ENCODE results near the gene SLC25A22. TPM values are rescaled to one million over a fixed set of nuclear protein-coding genes. Genes with fewer than 3 reads are reported as not detected.

The SLC25A22 gene
- polyA plus RNA-seq, 1 of the 3 experiments (the other 2 are of a cell fraction) = 50.9 TPM

GRCh38 chr11:829176-829846 lies 31.2 kb upstream of the SLC25A22 start:
- POLR2A ChIA-PET = interaction anchor here (2.2 to 2.4 kb wide), 2 partner anchors 10 kb away, joined by 9 to 16 read pairs; partner anchors contain the start of gene PNPLA2
- CTCF ChIA-PET = interaction anchor here (1.0 to 1.9 kb wide), 3 partner anchors 10 to 20 kb away, joined by 3 to 6 read pairs (median 3); partner anchors contain the start of genes PNPLA2 and RPLP2
- Histone ChIP-seq H3K4me2 (no peak overlapping the region), H3K9ac (no peak overlapping the region), H3K36me3 (replicated peaks in 1 of 2; ENCODE audit: control insufficient read depth in 1 of 2, insufficient read depth in 2 of 2, low read length in 1 of 2) (peaks cover 0 to 14% of the 10 kb centered on the region in 2 experiments), H3K4me3 (ENCODE audit: low read depth in 2 of 2, low read length in 1 of 2) (no peak overlapping the region), H3K79me2 (ENCODE audit: insufficient read depth) (peaks cover 32% of the 10 kb centered on the region), H3K9me2 (no peaks in the 10 kb centered on the region), H3K27me3 (ENCODE audit: insufficient read depth) (no peaks in the 10 kb centered on the region), H3K4me1 (ENCODE audit: control insufficient read depth in 1 of 2, insufficient read depth in 2 of 2, low read depth in 1 of 2, low read length in 1 of 2) (peaks cover 11 to 29% of the 10 kb centered on the region in 2 experiments; a peak in 2 of 4 replicates), H4K20me1 (ENCODE audit: insufficient read depth) (peaks cover 7% of the 10 kb centered on the region), H3K27ac (ENCODE audit: low read depth in 2 of 2, low read length in 1 of 2) (no peak overlapping the region), H3K9me3 (no peaks in the 10 kb centered on the region), H3F3A (replicated peaks; ENCODE audit: insufficient read depth) (peaks cover 6% of the 10 kb centered on the region), H2AFZ (ENCODE audit: low read depth) (no peak overlapping the region)
- 89% methylated on average over 23 of the region's 40 CpGs for WGBS (ENCODE audit: low lambda C conversion rate)
- no peak for TF ChIP-seq IRF3 (IDR thresholded peaks at IDR 0.05; ENCODE audit: low read depth, low read length)
- no peak for DNase-seq

GRCh38 chr11:828506-829175 lies 30.6 kb upstream of the SLC25A22 start:
- peaks cover 25% of the 10 kb centered on the region for H3K79me2 ChIP-seq (ENCODE audit: insufficient read depth)
- H3K4me3 ChIP-seq (ENCODE audit: low read depth in 2 of 2, low read length in 1 of 2) = no peak overlapping the region
- 91% methylated on average over 18 of the region's 21 CpGs for WGBS (ENCODE audit: low lambda C conversion rate)
- peaks cover 11 to 23% of the 10 kb centered on the region in 2 experiments; a peak in 2 of 4 replicates for H3K4me1 ChIP-seq (ENCODE audit: control insufficient read depth in 1 of 2, insufficient read depth in 2 of 2, low read depth in 1 of 2, low read length in 1 of 2)
- ChIA-PET POLR2A (interaction anchor here (2.4 kb wide), 1 partner anchor 10 kb away, joined by 16 read pairs; the partner anchor contains the start of gene PNPLA2), CTCF (interaction anchor here (1.0 to 1.9 kb wide), 2 partner anchors 9 to 18 kb away, joined by 3 to 6 read pairs; partner anchors contain the start of gene PNPLA2)
- H3K9ac ChIP-seq = no peak overlapping the region
- no peaks in the 10 kb centered on the region for H3K27me3 ChIP-seq (ENCODE audit: insufficient read depth)
- peaks cover 0 to 19% of the 10 kb centered on the region in 2 experiments for H3K36me3 ChIP-seq (replicated peaks in 1 of 2; ENCODE audit: control insufficient read depth in 1 of 2, insufficient read depth in 2 of 2, low read length in 1 of 2)
- no peak overlapping the region for H3K27ac ChIP-seq (ENCODE audit: low read depth in 2 of 2, low read length in 1 of 2)
- H3F3A ChIP-seq (replicated peaks; ENCODE audit: insufficient read depth) = peaks cover under 1% of the 10 kb centered on the region
- no peaks in the 10 kb centered on the region for H3K9me3 ChIP-seq
- no peak overlapping the region for H3K4me2 ChIP-seq
- TF ChIP-seq USF1 (IDR thresholded peaks at IDR 0.05; ENCODE audit: borderline replicate concordance, low read depth) = no peak
- no peak for TF ChIP-seq YY1 (IDR thresholded peaks at IDR 0.05; ENCODE audit: low read depth)
- TF ChIP-seq TAF1 (IDR thresholded peaks at IDR 0.05; ENCODE audit: borderline replicate concordance, low read depth, low read length) = no peak
- no peak for TF ChIP-seq REST (IDR thresholded peaks at IDR 0.05; ENCODE audit: low read depth, low read length)
- TF ChIP-seq NFIC (IDR thresholded peaks at IDR 0.05; ENCODE audit: borderline replicate concordance) = no peak
- TF ChIP-seq EZH2phosphoT487 (IDR thresholded peaks at IDR 0.05; ENCODE audit: borderline replicate concordance, low read depth) = no peak
- TF ChIP-seq RAD21 (IDR thresholded peaks at IDR 0.05; ENCODE audit: low read length) = no peak
- no peak for TF ChIP-seq JUND (IDR thresholded peaks at IDR 0.05)
- no peak for TF ChIP-seq RFX5 (IDR thresholded peaks at IDR 0.05; ENCODE audit: low read length)
- no peaks in the 10 kb centered on the region for H3K9me2 ChIP-seq
- H4K20me1 ChIP-seq (ENCODE audit: insufficient read depth) = peaks cover 7% of the 10 kb centered on the region; the same call in 1 of the 2 replicates
- H2AFZ ChIP-seq (ENCODE audit: low read depth) = no peak overlapping the region
- DNase-seq = no peak
